GM12892 (cell line): ENCODE measurements around the gene CERS6.
"Not testable (repeated sequence)": the region's sequence is repeated elsewhere in the genome, so short reads cannot be mapped to it uniquely, and the experiment has no call there.

Experiments
- DNase-seq: peaks from one replicate; pipeline ENCODE4 v3.0.0; 2011; ENCODE audit not compliant: insufficient read length
- FAIRE-seq: peaks from 2 replicates; lab custom pipeline; 2011; peaks lifted over from hg19 to GRCh38; lab: Jason Lieb, UNC
- POLR2A ChIP-seq: IDR thresholded peaks from 2 replicates; pipeline ENCODE4 v1.6.1; 2011; ENCODE audit warnings: low read depth, low read length, control low read depth
- POLR2AphosphoS5 ChIP-seq: IDR thresholded peaks from 2 replicates; pipeline ENCODE4 v1.6.1; 2011; ENCODE audit warnings: low read depth, low read length, control low read depth
- TAF1 ChIP-seq: IDR thresholded peaks from 2 replicates; pipeline ENCODE4 v1.6.1; 2011; ENCODE audit warnings: low read depth, mild to moderate bottlenecking, control low read depth, low read length, borderline replicate concordance

Gene CERS6

GRCh38 chr2:168658706-168659105 lies 202.6 kb downstream of the CERS6 start:
- TF ChIP-seq POLR2A = no peak
- no peak for TF ChIP-seq TAF1
- TF ChIP-seq POLR2AphosphoS5 = no peak
- FAIRE-seq (no peak), DNase-seq (no peak)

- DNase-seq (no peak), FAIRE-seq (no peak)
- no peak for TF ChIP-seq POLR2AphosphoS5
- no peak for TF ChIP-seq TAF1
- no peak for TF ChIP-seq POLR2A
Observed at GRCh38 chr2:168660870-168661862, 205.1 kb downstream of the CERS6 start.

- DNase-seq (no peak), FAIRE-seq (no peak)
- TF ChIP-seq POLR2A = no peak
- TF ChIP-seq POLR2AphosphoS5 = no peak
- TF ChIP-seq TAF1 = no peak
Observed at GRCh38 chr2:168661863-168662256, 205.8 kb downstream of the CERS6 start.

- DNase-seq = no peak
- no peak for TF ChIP-seq POLR2A
- TF ChIP-seq TAF1 = no peak
- TF ChIP-seq POLR2AphosphoS5 = no peak
- no peak for FAIRE-seq
Observed at GRCh38 chr2:168662651-168663208, 206.7 kb downstream of the CERS6 start.

- FAIRE-seq (no peak), DNase-seq (no peak)
- no peak for TF ChIP-seq POLR2AphosphoS5
Observed at GRCh38 chr2:168663993-168664392, 207.9 kb downstream of the CERS6 start.

- DNase-seq, FAIRE-seq: not testable (repeated sequence)
Observed at GRCh38 chr2:168664715-168665114, 208.6 kb downstream of the CERS6 start.

GRCh38 chr2:168666339-168666738 lies 210.3 kb downstream of the CERS6 start:
- TF ChIP-seq POLR2AphosphoS5 (no peak), TAF1 (no peak), POLR2A (no peak)
- DNase-seq (no peak), FAIRE-seq (no peak)

GRCh38 chr2:168667156-168667555 lies 211.1 kb downstream of the CERS6 start:
- DNase-seq = no peak
- no peak for FAIRE-seq
- no peak for TF ChIP-seq POLR2AphosphoS5
- TF ChIP-seq POLR2A = no peak
- TF ChIP-seq TAF1 = no peak

- FAIRE-seq (no peak), DNase-seq (no peak)
- no peak for TF ChIP-seq POLR2A
- TF ChIP-seq TAF1 = no peak
Observed at GRCh38 chr2:168669151-168669550, 213.1 kb downstream of the CERS6 start.

- FAIRE-seq (no peak), DNase-seq (no peak)
- TF ChIP-seq POLR2A (no peak), POLR2AphosphoS5 (no peak), TAF1 (no peak)
Observed at GRCh38 chr2:168670478-168670877, 214.4 kb downstream of the CERS6 start.

GRCh38 chr2:168671932-168672331 lies 215.9 kb downstream of the CERS6 start:
- DNase-seq (no peak), FAIRE-seq (no peak)
- TF ChIP-seq POLR2AphosphoS5 (no peak), TAF1 (no peak), POLR2A (no peak)
